Tibial artery (tissue), 4 donors: Measurements from ENCODE around the gene ATP5MC2.

Source experiments
- DNase-seq, 2 donors: peaks; one replicate each; pipeline ENCODE4 v3.0.0-alpha.2; 2019
- H3K27ac ChIP-seq, 2 donors: fragments of 200-600 bp; sonication (generic) in 1 of 2; 1 replicate in 1 of 2; 2 replicates in 1 of 2; pipeline ENCODE4 v1.5.1; 2018 to 2019; ENCODE audit warnings: mild to moderate bottlenecking in 1 of 2
- H3K27me3 ChIP-seq, 2 donors: fragments of 200-600 bp; sonication (generic) in 1 of 2; one replicate each; pipeline versions ENCODE4 v1.5.1 to v1.6.0; 2016 to 2019
- H3K36me3 ChIP-seq, 3 donors: fragments of 200-600 bp; sonication (generic) in 2 of 3; one replicate each; pipeline ENCODE4 v1.5.1; 2016 to 2019; ENCODE audit warnings: mild to moderate bottlenecking in 2 of 3
- H3K4me1 ChIP-seq, 4 donors: fragments of 200-600 bp; sonication (generic) in 2 of 4; 1 replicate in 3 of 4; 2 replicates in 1 of 4; pipeline ENCODE4 v1.5.1; 2016 to 2019
- H3K4me3 ChIP-seq, 2 donors: fragments of 200-600 bp; sonication (generic) in 1 of 2; 1 replicate in 1 of 2; 2 replicates in 1 of 2; pipeline ENCODE4 v1.5.1; 2018 to 2019; ENCODE audit warnings: mild to moderate bottlenecking in 2 of 2
- H3K9me3 ChIP-seq, 3 donors: fragments of 200-600 bp; sonication (generic) in 1 of 3; one replicate each; pipeline ENCODE4 v1.5.1; 2016 to 2019
- CTCF ChIP-seq, 2 experiments: fragments of 200-600 bp in 1 of 2; fragments of 450-650 bp in 1 of 2; IDR thresholded peaks; one replicate each; pipeline ENCODE4 v1.5.1; 2017 to 2019; ENCODE audit warnings: antibody characterized with exemption in 2 of 2, mild to moderate bottlenecking in 1 of 2, moderate library complexity in 1 of 2
- intact Hi-C: fragments of 100-400 bp; cut with DNase I; formaldehyde crosslinking; loops from one replicate; pipeline ENCODE4 v1.15.0; 2023; ENCODE audit warnings: low total_unique reads

The ATP5MC2 gene

GRCh38 chr12:53677016-53677799, 1.3 kb upstream of the ATP5MC2 start:
- DNase-seq = no peak
- Histone ChIP-seq H3K4me1 (peaks cover 0 to 43% (median 28%) of the 10 kb centered on the region in 4 donors), H3K4me3 (peak overlapping the region; percentile 59 to 71), H3K27ac (peak overlapping the region; percentile 90 to 99), H3K36me3 (peaks cover 7 to 18% (median 13%) of the 10 kb centered on the region in 3 donors), H3K27me3 (no peaks in the 10 kb centered on the region), H3K9me3 (no peaks in the 10 kb centered on the region)
- TF ChIP-seq CTCF (IDR thresholded peaks at IDR 0.05) = no peak
- intact Hi-C loops = loop anchor here (5.0 to 10.0 kb wide), 2 partner anchors 52 to 135 kb away; partner anchors contain the start of gene ATF7

GRCh38 chr12:53676656-53677015, 753 bp upstream of the ATP5MC2 start:
- Histone ChIP-seq H3K27me3 (no peaks in the 10 kb centered on the region), H3K9me3 (no peaks in the 10 kb centered on the region), H3K36me3 (peaks cover 11 to 24% (median 16%) of the 10 kb centered on the region in 3 donors), H3K4me1 (peaks cover 0 to 43% (median 28%) of the 10 kb centered on the region in 4 donors), H3K4me3 (peak overlapping the region; percentile 59 to 71), H3K27ac (peak overlapping the region; percentile 90 to 99)
- intact Hi-C loops = loop anchor here (5.0 to 10.0 kb wide), 2 partner anchors 52 to 134 kb away; partner anchors contain the start of gene ATF7
- no peak for TF ChIP-seq CTCF (IDR thresholded peaks at IDR 0.05)
- DNase-seq = peak; percentile 33 to 81

GRCh38 chr12:53674977-53675700, 744 bp downstream of the ATP5MC2 start:
- H3K4me1 ChIP-seq = peaks cover 0 to 43% (median 28%) of the 10 kb centered on the region in 4 donors
- peak overlapping the region; percentile 90 to 99 for H3K27ac ChIP-seq
- peak overlapping the region; percentile 59 to 71 for H3K4me3 ChIP-seq
- H3K27me3 ChIP-seq = no peaks in the 10 kb centered on the region
- intact Hi-C loops = loop anchor here (5.0 to 10.0 kb wide), 2 partner anchors 50 to 133 kb away; partner anchors contain the start of gene ATF7
- no peaks in the 10 kb centered on the region for H3K9me3 ChIP-seq
- peaks cover 26 to 38% (median 31%) of the 10 kb centered on the region in 3 donors for H3K36me3 ChIP-seq
- no peak for TF ChIP-seq CTCF (IDR thresholded peaks at IDR 0.05)
- peak in 1 of 2 donors; percentile 55 for DNase-seq

- peaks cover 60 to 79% (median 64%) of the 10 kb centered on the region in 3 donors for H3K36me3 ChIP-seq
- intact Hi-C loops = loop anchor here (10.0 kb wide), 1 partner anchor 46 kb away; the partner anchor contains the start of gene ATF7
- H3K9me3 ChIP-seq = no peaks in the 10 kb centered on the region
- H3K4me3 ChIP-seq = no peak overlapping the region
- no peak for DNase-seq
- TF ChIP-seq CTCF (IDR thresholded peaks at IDR 0.05) = no peak
- no peaks in the 10 kb centered on the region for H3K27me3 ChIP-seq
- no peak overlapping the region for H3K27ac ChIP-seq
- H3K4me1 ChIP-seq = peaks cover 0 to 23% (median 14%) of the 10 kb centered on the region in 4 donors
Measured at GRCh38 chr12:53670971-53671370, 4.9 kb downstream of the ATP5MC2 start.

- TF ChIP-seq CTCF (IDR thresholded peaks at IDR 0.05) = no peak
- intact Hi-C loops = loop anchor here (10.0 kb wide), 1 partner anchor 46 kb away; the partner anchor contains the start of gene ATF7
- no peak for DNase-seq
- H3K4me3 ChIP-seq = no peak overlapping the region
- H3K27me3 ChIP-seq = no peaks in the 10 kb centered on the region
- no peaks in the 10 kb centered on the region for H3K9me3 ChIP-seq
- H3K4me1 ChIP-seq = peaks cover 0 to 21% (median 13%) of the 10 kb centered on the region in 4 donors
- H3K36me3 ChIP-seq = peaks cover 67 to 85% (median 71%) of the 10 kb centered on the region in 3 donors
- no peak overlapping the region for H3K27ac ChIP-seq
Measured at GRCh38 chr12:53670308-53670707, 5.6 kb downstream of the ATP5MC2 start.
